Raji (cell line): ENCODE results near the gene FAM171A2.

Experiments used
- POLR2A ChIP-seq: IDR thresholded peaks from 2 replicates; pipeline ENCODE4 v1.6.1; 2011; ENCODE audit warnings: low read depth, low read length, control low read depth; ENCODE audit not compliant: insufficient read depth

FAM171A2 gene

GRCh38 chr17:44335564-44335963 is 28.1 kb downstream of the FAM171A2 start:
- no peak for TF ChIP-seq POLR2A

DNA sequence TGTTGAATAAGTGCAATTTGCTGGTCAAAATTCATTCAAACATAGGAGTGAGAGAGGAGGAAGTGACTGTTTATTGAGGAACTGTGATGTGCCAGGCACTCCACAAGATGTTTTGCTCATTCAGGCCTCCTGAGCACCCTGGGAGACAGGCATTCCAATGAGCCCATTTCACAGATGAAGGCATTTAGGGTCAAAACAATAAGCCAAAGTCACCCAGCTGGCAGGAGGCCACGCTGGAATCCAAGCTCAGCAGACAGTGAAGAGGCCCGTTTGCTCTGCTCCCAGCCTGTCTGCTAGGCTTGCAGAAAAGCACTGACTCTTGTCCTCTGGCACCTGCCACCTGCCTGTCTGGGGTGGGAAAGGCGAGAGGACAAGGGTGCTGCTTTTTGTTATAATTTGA is 28.9 kb downstream of the FAM171A2 start:
- 0 out of 2 replicates have a peak, but pooled peaks have one; percentile 14 for TF ChIP-seq POLR2A

DNA sequence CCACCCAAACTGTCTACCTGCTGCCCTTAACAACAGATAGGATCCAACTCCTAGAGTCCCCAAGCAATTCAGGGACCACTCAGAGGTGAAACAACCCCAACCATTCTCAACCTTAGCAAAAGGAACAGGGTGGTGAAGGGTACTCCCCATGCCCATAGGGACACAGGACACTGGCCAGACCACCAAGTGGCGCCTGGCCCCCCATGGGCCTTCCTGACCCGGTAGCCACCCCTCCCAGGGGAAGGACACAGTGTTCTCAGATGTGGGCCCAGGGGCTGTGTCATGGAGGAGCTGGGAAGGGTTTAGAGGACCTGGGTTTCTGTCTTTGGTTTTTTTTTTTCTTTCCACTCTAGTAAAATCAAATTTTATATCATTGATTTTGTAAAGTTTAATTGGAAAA is 29.3 kb downstream of the FAM171A2 start:
- no peak for TF ChIP-seq POLR2A

DNA sequence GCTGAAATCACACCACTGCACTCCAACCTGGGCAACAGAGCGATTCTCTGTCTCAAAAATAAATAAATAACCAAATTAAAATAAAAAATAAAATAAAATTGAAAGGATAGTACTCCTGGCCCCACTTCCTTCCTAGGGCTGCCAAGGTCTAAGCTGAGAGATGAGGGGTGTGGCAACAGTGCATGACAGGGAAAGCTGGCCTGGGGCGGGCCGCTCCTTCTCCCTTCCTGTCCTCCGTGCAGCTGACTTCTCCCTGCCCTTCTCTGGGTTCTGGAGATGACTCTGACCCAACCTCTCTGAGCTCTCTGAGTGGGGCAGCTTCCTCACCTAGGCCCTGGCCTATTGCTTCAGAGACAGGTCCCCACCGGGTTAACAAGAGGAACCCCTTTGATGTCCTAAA is 30.3 kb downstream of the FAM171A2 start:
- TF ChIP-seq POLR2A = no peak

DNA sequence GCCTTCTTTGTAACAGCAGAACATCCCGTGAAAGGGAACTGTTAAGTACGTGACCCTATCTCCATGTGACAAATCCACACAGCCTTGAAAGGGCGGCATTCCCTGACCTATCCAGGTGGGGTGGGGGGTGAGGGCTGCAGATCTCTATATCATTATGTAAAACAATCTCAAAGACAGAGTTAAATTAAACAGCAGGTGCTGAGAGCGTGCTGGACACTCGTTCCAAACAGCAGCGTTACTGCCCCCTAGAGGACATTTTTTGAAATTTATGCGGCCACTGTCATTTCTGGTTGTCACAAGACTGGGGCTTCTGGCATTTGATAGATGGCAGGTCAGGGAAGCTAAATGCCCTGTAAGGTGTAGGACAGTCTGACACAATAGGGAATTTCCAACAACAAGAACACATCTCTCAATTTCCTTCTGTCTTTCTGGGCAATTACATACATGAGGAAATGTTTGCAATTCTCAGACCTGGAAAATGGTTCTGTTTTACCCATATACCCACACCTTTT is 32.3 kb downstream of the FAM171A2 start:
- no peak for TF ChIP-seq POLR2A

DNA sequence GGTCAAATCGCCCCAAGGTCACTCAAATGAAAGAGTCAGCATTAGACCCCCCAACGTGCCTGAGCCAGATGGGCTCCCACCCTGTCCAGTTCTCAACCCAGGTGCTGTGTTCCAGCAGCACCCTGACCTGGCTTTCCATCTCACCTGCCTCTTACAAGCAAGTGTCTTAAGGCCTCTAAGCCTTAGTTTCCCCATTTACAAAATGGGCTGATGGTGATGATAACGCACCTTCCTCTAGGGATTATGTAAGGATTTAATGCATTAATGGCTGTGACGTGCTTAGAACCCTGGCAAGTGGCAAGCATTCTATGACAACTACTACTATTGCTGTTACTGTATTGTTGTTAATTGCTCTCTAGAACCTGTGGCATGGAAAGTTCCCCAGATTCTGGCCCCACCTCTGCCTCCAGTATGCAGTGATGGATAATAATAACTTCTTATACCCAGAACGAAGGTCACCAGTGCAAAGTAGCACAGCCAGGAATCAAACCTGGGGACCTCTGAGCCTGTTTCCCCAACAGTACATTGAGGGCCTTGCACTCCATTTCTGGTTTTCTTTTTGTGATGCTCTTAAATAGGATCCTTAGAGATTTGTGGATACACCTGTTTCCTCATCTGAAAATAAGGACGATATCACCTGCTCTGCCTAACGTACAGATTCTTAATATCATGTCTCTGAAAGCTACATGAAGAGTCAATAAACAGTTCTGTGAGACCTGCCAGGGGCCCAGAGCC is 35.8 kb downstream of the FAM171A2 start:
- TF ChIP-seq POLR2A = no peak

- peak; percentile 61 for TF ChIP-seq POLR2A
Observed at GRCh38 chr17:44326861-44327444, 36.7 kb downstream of the FAM171A2 start.

- peak; percentile 85 for TF ChIP-seq POLR2A
Observed at GRCh38 chr17:44324571-44325275, 38.9 kb downstream of the FAM171A2 start, which contains the start of gene SLC25A39. Gene SLC25A39, minus strand, starts transcription at chr17:44324823. Its CDS starts 1,261 bp downstream, at chr17:44323562.

- TF ChIP-seq POLR2A = no peak
Observed at GRCh38 chr17:44324092-44324570, 39.5 kb downstream of the FAM171A2 start.

DNA sequence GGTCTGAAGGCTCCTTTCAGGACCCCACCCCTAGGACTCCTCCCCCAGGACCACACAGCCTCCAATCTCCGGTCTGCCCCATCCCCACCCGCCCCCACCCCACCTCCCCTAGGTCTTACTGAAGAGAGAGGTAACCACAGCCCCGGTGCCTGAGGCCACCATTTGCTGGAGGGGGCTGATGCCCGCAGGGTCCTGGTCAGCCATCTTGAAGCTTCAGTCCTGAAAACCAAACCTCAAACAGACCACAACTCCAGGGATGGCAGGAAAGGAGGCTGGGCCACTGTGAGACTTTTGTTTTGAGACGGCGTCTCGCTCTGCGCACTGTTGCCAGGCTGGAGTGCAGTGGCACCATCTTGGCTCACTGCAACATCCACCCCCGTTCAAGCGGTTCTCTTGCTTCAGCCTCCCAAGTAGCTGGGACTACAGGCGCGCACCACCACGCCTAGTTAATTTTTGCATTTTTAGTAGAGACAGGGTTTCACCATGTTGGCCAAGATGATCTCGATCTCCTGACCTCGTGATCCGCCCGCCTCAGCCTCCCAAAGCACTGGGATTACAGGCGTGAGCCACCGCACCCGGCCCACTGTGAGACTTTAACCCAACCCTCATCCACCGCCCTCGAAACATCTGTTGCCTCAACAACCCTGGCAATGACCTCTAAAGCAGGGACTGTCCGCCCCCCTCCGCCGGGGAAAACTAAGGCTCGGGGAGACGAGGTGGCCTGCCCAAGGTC is 40.1 kb downstream of the FAM171A2 start:
- TF ChIP-seq POLR2A = no peak

DNA sequence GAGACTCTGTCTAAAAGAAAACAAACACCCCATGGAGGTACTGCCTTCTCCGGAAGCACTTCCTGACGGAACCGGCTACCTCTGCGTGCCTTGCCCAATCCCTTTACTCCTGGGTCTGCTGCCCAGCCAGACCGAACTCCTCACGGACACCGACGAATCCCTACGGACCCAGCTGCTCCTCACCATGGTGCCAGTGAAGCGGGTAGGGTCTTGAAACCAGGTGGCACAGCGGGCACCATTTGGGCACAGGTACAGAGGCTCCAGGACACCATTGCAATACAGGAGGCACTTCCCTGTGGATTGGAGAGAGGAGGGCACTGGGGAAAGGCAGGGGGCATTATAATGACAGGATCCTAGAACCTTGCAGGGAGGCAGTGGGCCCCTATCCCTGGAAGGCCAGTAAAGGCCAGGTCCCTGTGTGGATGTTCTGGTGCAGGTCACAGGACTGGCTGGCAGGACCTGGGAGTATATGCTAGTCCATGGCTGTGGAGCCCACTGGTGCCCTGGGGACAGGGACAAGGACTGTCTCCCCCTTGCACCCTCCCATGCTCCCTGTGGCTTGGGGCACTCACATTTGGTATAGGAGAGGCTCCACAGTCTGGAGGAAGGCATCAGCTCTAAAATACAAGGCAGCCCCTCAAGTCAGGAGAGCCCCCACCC is 41.3 kb downstream of the FAM171A2 start:
- TF ChIP-seq POLR2A = no peak

- no peak for TF ChIP-seq POLR2A
Observed at GRCh38 chr17:44321246-44322120, 42.2 kb downstream of the FAM171A2 start.

DNA sequence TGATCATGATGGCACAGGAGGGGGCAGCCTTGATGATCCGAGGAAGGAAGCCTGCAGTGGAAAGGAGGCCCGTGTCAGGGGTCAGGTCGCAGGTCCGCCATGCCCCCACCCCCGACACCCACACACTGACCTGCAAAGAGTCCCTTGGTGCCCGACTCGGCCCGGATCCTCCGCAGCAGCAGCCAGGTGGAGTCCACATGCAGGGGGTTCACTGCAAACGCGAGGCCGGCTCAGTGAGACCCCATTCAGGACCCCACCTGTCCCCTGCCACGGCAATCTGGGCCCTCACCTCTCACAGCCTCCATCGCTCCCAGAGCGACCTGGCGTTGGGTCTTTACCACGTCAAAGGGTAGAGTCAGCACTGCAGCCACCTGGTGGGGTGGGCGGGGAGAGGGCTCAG is 43.6 kb downstream of the FAM171A2 start:
- TF ChIP-seq POLR2A = no peak
